CD4-positive, alpha-beta T cell (primary cell): ENCODE measurements around the gene DEFB108B. TPM values are rescaled to one million over a fixed set of nuclear protein-coding genes. Genes with fewer than 3 reads are reported as not detected.
"Not testable (repeated sequence)": the region's sequence is repeated elsewhere in the genome, so short reads cannot be mapped to it uniquely, and the experiment has no call there.

ENCODE experiments used
- ATAC-seq: fragments of 200-7000 bp; cut with Tn5 transposase; one replicate; pipeline ENCODE4 v1.10.0; 2022; ENCODE audit warnings: mild to moderate bottlenecking; ENCODE audit not compliant: poor library complexity
- CTCF ChIA-PET: fragments of 350-600 bp; sonication (Branson Sonifier 250); formaldehyde crosslinking; loops from one replicate; lab custom pipeline; 2021; ENCODE audit warnings: antibody characterized with exemption, inconsistent platforms; lab: Charles Lee
- POLR2A ChIA-PET: fragments of 350-600 bp; sonication (Branson Sonifier 250); formaldehyde crosslinking; loops from one replicate; lab custom pipeline; 2021; ENCODE audit warnings: antibody characterized with exemption, inconsistent platforms; lab: Charles Lee
- DNase-seq, 14 experiments: peaks; one replicate each; pipeline ENCODE4 v3.0.0-alpha.2; 2013 to 2020; ENCODE audit warnings: mixed read lengths in 2 of 14
- H3K27ac ChIP-seq, 2 donors: one replicate each; pipeline versions ENCODE4 v1.5.1 to v1.7.0; 2013; ENCODE audit warnings: low read length in 2 of 2, low read depth in 1 of 2, mild to moderate bottlenecking in 1 of 2
- H3K27me3 ChIP-seq, 2 experiments: 1 replicate in 1 of 2; 2 replicates in 1 of 2; pipeline versions ENCODE4 v1.6.1 to v1.7.0; 2013; ENCODE audit warnings: low read length in 2 of 2, control low read depth in 1 of 2, mild to moderate bottlenecking in 1 of 2, moderate library complexity in 1 of 2; ENCODE audit not compliant: insufficient read depth in 2 of 2, control insufficient read depth in 1 of 2
- H3K36me3 ChIP-seq: one replicate; pipeline ENCODE4 v1.6.1; 2013; ENCODE audit warnings: low read length, control low read depth; ENCODE audit not compliant: insufficient read depth
- H3K4me1 ChIP-seq: one replicate; pipeline ENCODE4 v1.6.1; 2013; ENCODE audit warnings: low read length, control low read depth; ENCODE audit not compliant: insufficient read depth
- H3K4me3 ChIP-seq: one replicate; pipeline ENCODE4 v1.5.1; 2013; ENCODE audit warnings: mild to moderate bottlenecking, low read length, moderate library complexity
- H3K9me3 ChIP-seq, 2 experiments: 1 replicate in 1 of 2; 2 replicates in 1 of 2; pipeline versions ENCODE4 v1.6.1 to v1.7.0; 2013; ENCODE audit warnings: low read length in 2 of 2, mild to moderate bottlenecking in 2 of 2, control low read depth in 1 of 2, moderate library complexity in 1 of 2; ENCODE audit not compliant: control insufficient read depth in 1 of 2, insufficient read depth in 1 of 2
- H3K27ac Mint-ChIP-seq: one replicate; pipeline ENCODE4 v1.8.0; 2020; ENCODE audit warnings: mixed read lengths
- H3K27me3 Mint-ChIP-seq: one replicate; pipeline ENCODE4 v1.8.0; 2021; ENCODE audit warnings: mixed read lengths
- H3K36me3 Mint-ChIP-seq: one replicate; pipeline ENCODE4 v1.8.0; 2021; ENCODE audit warnings: low read depth, mixed read lengths
- H3K4me1 Mint-ChIP-seq: one replicate; pipeline ENCODE4 v1.8.0; 2021; ENCODE audit warnings: low read depth, mixed read lengths
- H3K4me3 Mint-ChIP-seq: one replicate; pipeline ENCODE4 v1.8.0; 2020; ENCODE audit warnings: mild to moderate bottlenecking, mixed read lengths
- H3K9me3 Mint-ChIP-seq: one replicate; pipeline ENCODE4 v1.8.0; 2020; ENCODE audit warnings: mixed read lengths
- intact Hi-C, 2 experiments: fragments of 100-400 bp; cut with DNase I in 1 of 2; cut with micrococcal nuclease in 1 of 2; formaldehyde crosslinking; loops; one replicate each; pipeline versions ENCODE4 v1.15.1 to v1.9.0; 2023 to 2025; cut with DNase I, micrococcal nuclease
- total RNA-seq, 174 experiments: library from RNA in 2 of 174; stranded (reverse) in 2 of 174; gene quantifications; one replicate each; pipeline ENCODE4 v1.2.3 and lab custom pipeline; 2021 to 2026
- TF ChIP-seq, protein P1 (sequence below): fragments of 200-600 bp; IDR thresholded peaks from one replicate; pipeline ENCODE4 v1.8.0; 2022; ENCODE audit warnings: antibody characterized with exemption, mild to moderate bottlenecking

DEFB108B gene
- total RNA-seq, 2 experiments from 2014 or later: not detected

DNA sequence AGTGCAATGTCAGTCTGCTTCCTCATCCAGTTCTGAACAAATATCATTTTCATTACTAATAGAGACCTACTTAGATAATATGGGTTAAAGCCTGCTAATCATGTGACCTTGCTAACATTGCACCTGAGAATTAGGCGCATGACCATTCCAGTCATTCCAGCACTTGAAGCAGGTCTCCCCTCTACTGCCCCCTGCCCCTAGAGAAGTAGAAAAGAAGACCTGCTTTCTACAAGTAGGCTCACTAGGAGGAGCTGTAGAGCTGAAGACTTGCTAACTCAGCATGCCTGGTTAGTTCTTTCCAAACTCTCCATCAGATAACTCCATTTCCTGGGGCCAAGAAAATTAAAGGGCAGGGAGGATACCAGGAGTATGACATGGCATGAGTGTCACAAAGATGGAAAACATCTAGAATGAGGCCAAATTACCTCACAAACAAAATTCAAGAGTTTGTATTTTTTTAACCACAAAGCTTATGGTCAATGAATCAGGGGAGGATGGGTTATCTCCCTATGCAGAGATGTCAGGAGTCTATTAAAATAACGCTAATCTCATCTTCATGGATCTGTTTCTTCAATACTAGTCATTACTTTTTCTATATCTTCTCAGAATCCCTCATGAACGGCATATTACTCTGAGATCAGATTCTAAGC is 31.1 kb downstream of the DEFB108B start:
- ATAC-seq (peak; percentile 68), DNase-seq (peak in 5 of 14 experiments; percentile 4 to 58 (median 41))
- H3K27me3 Mint-ChIP-seq, H3K27me3 ChIP-seq, CTCF ChIA-PET, H3K4me3 Mint-ChIP-seq, H3K27ac Mint-ChIP-seq, intact Hi-C loops, H3K9me3 ChIP-seq, H3K27ac ChIP-seq, H3K9me3 Mint-ChIP-seq, POLR2A ChIA-PET, H3K4me1 Mint-ChIP-seq, H3K36me3 ChIP-seq, H3K36me3 Mint-ChIP-seq, H3K4me1 ChIP-seq, H3K4me3 ChIP-seq: not testable (repeated sequence)
- TF ChIP-seq, protein P1, sequence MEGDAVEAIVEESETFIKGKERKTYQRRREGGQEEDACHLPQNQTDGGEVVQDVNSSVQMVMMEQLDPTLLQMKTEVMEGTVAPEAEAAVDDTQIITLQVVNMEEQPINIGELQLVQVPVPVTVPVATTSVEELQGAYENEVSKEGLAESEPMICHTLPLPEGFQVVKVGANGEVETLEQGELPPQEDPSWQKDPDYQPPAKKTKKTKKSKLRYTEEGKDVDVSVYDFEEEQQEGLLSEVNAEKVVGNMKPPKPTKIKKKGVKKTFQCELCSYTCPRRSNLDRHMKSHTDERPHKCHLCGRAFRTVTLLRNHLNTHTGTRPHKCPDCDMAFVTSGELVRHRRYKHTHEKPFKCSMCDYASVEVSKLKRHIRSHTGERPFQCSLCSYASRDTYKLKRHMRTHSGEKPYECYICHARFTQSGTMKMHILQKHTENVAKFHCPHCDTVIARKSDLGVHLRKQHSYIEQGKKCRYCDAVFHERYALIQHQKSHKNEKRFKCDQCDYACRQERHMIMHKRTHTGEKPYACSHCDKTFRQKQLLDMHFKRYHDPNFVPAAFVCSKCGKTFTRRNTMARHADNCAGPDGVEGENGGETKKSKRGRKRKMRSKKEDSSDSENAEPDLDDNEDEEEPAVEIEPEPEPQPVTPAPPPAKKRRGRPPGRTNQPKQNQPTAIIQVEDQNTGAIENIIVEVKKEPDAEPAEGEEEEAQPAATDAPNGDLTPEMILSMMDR: peak; percentile 51

DNA sequence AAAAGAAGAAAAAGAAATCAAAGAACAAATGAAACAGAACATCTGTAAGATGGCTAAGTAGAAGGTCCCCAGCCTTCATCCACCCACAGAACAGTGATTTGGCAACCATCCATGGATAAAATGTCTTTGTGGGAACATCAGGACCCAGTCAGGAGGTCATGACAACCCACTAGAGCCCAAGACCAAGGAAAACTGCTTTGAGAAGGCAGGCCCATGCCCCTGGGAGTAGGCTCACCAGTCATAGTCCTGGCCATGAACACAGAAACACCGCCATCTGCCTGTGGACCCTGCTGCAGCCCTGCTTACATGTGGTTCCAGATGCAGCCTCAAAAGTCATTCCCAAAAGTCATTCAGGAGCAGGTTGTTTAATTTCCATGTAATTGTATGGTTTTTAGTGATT is 34.2 kb downstream of the DEFB108B start:
- CTCF ChIA-PET, H3K36me3 Mint-ChIP-seq, H3K27ac Mint-ChIP-seq: not testable (repeated sequence)

DNA sequence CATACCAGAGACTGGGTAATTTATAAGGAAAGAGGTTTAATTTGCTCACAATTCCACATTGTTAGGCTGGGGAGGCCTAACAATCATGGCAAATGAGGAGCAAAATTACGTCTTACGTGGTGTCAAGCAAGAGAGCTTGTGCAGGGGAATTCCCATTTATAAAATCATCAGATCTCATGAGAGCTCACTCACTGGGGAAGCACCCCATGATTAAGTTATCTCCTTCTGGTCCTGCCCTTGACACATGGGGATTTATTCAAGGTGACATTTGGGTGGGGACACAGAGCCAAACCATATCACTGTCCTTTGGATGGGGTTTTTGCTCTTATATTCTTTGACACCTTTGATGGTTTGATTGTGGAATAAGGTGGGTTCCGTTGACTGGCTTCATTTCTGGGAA is 36.9 kb downstream of the DEFB108B start:
- H3K27me3 ChIP-seq, intact Hi-C loops, H3K27ac ChIP-seq, H3K36me3 Mint-ChIP-seq, H3K4me1 Mint-ChIP-seq, H3K9me3 ChIP-seq, H3K4me3 ChIP-seq, H3K9me3 Mint-ChIP-seq, H3K4me3 Mint-ChIP-seq, H3K27me3 Mint-ChIP-seq, H3K4me1 ChIP-seq, H3K36me3 ChIP-seq, DNase-seq, POLR2A ChIA-PET, H3K27ac Mint-ChIP-seq, CTCF ChIA-PET, ATAC-seq: not testable (repeated sequence)

More for the DNA sequence above, 34.2 kb downstream of the DEFB108B start:
- H3K9me3 ChIP-seq, DNase-seq, H3K27me3 ChIP-seq, H3K36me3 ChIP-seq, H3K27ac ChIP-seq, H3K4me3 Mint-ChIP-seq, intact Hi-C loops, H3K4me1 ChIP-seq, H3K4me3 ChIP-seq, H3K4me1 Mint-ChIP-seq, ATAC-seq, POLR2A ChIA-PET, H3K9me3 Mint-ChIP-seq, H3K27me3 Mint-ChIP-seq: not testable (repeated sequence)

DNA sequence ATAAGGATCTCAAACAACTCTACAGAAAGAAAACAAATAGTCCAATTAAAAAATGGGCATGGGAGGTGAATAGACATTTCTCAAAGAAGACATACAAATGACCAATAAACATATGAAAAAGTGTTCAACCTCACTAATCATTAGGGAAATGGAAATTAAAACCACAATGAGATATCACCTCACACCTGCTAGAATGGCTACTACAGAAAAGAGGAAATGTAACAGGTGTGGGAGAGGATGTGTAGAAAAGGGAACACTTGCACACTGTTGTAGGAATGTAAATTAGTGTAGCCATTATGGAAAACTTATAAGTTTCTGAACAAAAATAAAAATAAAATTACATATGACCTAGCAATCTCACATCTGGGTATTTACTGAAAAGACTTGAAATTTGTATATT is 37.7 kb downstream of the DEFB108B start:
- H3K36me3 Mint-ChIP-seq, H3K27me3 Mint-ChIP-seq, H3K27me3 ChIP-seq, H3K27ac Mint-ChIP-seq, H3K9me3 Mint-ChIP-seq, DNase-seq, ATAC-seq, H3K27ac ChIP-seq, H3K4me3 ChIP-seq, intact Hi-C loops, H3K4me1 Mint-ChIP-seq, CTCF ChIA-PET, H3K4me1 ChIP-seq, H3K36me3 ChIP-seq, POLR2A ChIA-PET, H3K4me3 Mint-ChIP-seq, H3K9me3 ChIP-seq: not testable (repeated sequence)

DNA sequence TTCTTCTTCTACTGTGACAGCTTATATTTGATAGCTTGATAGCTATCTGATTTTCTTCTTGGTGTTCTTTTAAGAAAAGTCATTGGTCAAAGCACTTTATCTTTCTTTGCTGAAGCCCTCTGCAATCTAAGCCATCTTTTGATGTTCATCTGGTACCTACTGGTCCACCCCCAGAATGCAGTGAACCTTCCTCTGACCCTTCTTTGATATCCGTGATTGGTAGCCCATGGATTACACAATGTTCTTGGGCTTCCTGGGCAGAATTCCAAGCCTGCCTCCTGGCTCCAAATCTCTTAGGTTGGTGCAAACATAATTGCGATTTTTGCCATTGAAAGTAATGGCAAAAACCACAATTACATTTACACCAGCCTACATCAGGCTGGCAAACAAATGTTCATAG is 43.3 kb downstream of the DEFB108B start:
- H3K4me3 Mint-ChIP-seq, H3K9me3 ChIP-seq, POLR2A ChIA-PET, H3K4me1 Mint-ChIP-seq, H3K9me3 Mint-ChIP-seq, DNase-seq, ATAC-seq, H3K36me3 ChIP-seq, H3K4me3 ChIP-seq, H3K27me3 ChIP-seq, H3K27ac Mint-ChIP-seq, CTCF ChIA-PET, intact Hi-C loops, H3K27me3 Mint-ChIP-seq, H3K27ac ChIP-seq, H3K4me1 ChIP-seq: not testable (repeated sequence)
- peaks cover 28% of the 10 kb centered on the region for H3K36me3 Mint-ChIP-seq

DNA sequence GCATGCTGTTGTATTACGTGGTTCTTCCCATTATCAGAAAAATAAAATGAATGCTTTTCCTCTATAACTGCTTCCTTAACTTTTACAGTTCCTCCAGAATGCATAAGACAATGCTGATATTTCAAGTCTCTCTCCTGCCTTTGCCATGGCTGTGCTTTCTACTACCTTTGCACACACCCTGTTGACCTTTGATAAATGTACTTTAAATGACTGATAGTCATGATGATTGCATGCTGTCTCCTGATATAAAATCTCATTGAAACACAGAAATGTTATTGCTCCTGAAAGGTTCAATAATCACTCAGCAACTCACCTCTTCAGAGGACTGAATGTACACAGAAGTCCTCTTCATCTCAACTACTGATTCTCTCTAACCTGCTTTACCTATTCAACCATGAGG is 45.1 kb downstream of the DEFB108B start, which contains the start of gene DEFB131B:
Gene DEFB131B, plus strand, starts transcription at position 395 of the 400 bp plus-strand sequence. Its CDS starts 0 bp downstream, at position 395.
- H3K4me1 Mint-ChIP-seq, ATAC-seq, H3K27ac Mint-ChIP-seq, intact Hi-C loops, H3K9me3 Mint-ChIP-seq, H3K9me3 ChIP-seq, H3K4me3 Mint-ChIP-seq, H3K36me3 ChIP-seq, POLR2A ChIA-PET, H3K27ac ChIP-seq, H3K27me3 Mint-ChIP-seq, H3K27me3 ChIP-seq, CTCF ChIA-PET, H3K4me1 ChIP-seq, H3K4me3 ChIP-seq, DNase-seq: not testable (repeated sequence)
- H3K36me3 Mint-ChIP-seq: peaks cover 34% of the 10 kb centered on the region
